Loucy (cell line): ENCODE results near the gene CC2D1A.

Experiments
- EZH2phosphoT487 ChIP-seq: fragments of 200-600 bp; IDR thresholded peaks from 2 replicates; pipeline ENCODE4 v1.6.1; 2018; ENCODE audit warnings: antibody characterized with exemption, mild to moderate bottlenecking, moderate library complexity, borderline replicate concordance
- TF ChIP-seq, protein P1 (sequence below): fragments of 200-600 bp; sonication (generic); conservative IDR thresholded peaks from 2 replicates; pipeline ENCODE4 v1.5.1; 2014; ENCODE audit warnings: mild to moderate bottlenecking, antibody characterized with exemption, low read length

GRCh38 chr19:13865571-13866462 is 40.2 kb upstream of the CC2D1A start:
- TF ChIP-seq, protein P1, sequence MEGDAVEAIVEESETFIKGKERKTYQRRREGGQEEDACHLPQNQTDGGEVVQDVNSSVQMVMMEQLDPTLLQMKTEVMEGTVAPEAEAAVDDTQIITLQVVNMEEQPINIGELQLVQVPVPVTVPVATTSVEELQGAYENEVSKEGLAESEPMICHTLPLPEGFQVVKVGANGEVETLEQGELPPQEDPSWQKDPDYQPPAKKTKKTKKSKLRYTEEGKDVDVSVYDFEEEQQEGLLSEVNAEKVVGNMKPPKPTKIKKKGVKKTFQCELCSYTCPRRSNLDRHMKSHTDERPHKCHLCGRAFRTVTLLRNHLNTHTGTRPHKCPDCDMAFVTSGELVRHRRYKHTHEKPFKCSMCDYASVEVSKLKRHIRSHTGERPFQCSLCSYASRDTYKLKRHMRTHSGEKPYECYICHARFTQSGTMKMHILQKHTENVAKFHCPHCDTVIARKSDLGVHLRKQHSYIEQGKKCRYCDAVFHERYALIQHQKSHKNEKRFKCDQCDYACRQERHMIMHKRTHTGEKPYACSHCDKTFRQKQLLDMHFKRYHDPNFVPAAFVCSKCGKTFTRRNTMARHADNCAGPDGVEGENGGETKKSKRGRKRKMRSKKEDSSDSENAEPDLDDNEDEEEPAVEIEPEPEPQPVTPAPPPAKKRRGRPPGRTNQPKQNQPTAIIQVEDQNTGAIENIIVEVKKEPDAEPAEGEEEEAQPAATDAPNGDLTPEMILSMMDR = no peak
- TF ChIP-seq EZH2phosphoT487 = no peak
